Measurements from ENCODE around the gene TMEM203.

The TMEM203 gene

GRCh38 chr9:137230705-137231371 is 25.4 kb upstream of the TMEM203 start, which contains the start of gene SLC34A3:
TSS of gene SLC34A3 (plus strand) at chr9:137230901. CDS start at chr9:137231703, 802 bp downstream.
- DNase-seq (ENCODE audit: low spot score): no peak
- FAIRE-seq: no peak

- DNase-seq (ENCODE audit: low spot score): no peak
- FAIRE-seq: no peak
Observed at GRCh38 chr9:137229903-137230704, 24.7 kb upstream of the TMEM203 start.

GRCh38 chr9:137228968-137229896 is 23.8 kb upstream of the TMEM203 start:
- FAIRE-seq (no peak), DNase-seq (ENCODE audit: low spot score) (no peak)

DNA sequence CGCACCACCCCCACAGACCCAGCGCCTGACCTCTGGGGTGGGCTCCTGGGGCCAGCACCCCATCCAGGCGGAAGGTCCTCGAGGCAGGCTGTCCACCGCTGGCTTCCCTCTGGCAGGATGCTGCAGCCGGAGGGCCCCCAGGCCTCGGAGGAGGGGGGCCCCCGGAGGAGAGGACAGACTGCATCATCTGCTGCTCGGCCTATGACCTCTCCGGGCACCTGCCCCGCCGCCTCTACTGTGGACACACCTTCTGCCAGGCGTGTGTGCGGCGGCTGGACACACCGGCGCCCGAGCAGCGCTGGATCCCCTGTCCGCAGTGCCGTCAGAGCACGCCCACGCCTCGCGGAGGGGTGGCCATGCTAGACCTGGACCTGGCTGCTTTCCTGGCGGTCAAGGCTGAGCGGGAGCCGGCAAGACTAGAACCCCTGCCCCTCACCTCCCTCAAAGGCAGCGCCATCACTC is 23.1 kb upstream of the TMEM203 start:
- DNase-seq (ENCODE audit: low spot score): no peak
- FAIRE-seq: no peak

DNA sequence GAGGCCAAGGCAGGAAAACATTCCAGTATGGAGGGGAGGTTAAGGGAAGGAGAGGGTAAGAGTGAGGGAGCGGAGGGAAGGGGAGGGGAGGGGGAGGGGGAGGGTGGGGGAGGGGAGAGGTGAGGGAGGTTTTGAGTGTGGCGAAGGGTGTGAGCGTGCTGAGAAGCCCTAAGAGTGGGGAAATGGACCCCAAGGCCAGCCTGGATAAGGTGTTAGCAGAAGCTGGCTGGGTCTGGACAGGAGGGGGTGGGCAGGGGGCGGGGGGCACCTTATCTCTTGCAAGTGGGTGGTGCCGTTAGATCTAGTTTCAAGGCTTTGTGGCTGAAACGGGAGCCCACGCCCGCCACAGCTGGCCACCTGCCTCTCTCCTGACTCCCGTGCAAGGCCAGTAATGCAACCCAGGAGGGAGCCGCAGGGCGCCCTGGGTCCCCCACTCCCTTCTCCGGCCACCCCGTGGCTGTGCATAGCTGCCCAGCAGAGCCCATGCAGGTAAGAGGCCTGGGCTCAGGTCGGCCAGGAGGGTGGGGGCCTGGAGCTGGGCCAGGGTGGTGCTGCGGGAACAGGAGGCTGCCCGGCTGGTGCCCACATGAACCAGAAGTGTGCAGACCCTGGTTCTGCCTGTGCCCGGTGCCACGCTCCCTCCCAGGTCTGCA is 22.5 kb upstream of the TMEM203 start:
- no peak for DNase-seq (ENCODE audit: low spot score)
- no peak for FAIRE-seq

DNA sequence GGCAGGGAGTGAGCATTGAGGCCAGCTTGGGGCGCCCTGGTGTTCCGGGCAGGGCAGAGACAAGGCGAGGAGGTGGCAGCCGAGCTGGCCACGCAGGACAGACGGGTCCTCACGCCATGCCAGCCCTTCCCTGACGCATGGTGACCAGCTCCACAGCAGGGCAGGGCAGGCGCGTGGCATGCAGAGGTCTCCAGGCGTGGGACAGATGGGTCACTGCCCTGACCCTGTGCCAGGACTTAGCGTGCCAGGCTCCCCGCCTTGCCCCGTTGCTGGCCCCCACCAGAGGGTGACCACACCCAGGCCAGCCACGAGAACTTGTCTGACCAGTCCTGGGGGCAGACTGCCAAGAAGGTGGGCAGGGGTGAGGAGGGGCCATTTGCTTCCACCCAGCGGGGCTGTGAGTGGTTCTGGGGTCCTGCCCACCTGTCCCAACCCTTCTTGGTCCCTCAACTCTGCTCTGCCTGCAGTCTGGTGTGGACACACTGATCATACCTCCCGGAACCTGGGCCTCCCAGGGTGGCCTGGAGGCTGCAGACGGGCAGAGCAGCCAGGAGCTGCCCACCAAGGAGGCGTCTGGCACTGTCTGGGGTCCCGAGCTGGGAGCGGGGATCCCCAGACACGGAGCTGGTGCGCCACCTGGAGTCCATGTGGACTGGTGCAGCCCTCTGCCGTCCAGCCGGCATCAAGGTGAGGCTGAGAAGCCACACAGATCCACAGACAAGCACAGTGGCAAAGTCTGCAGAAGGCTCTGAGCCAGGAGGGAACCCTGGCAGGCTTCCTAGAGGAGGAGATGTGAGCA is 21.8 kb upstream of the TMEM203 start, which contains the start of gene RNF224:
Gene RNF224 (plus strand): TSS at position 449 of the 799 bp plus-strand sequence. CDS start 834 bp downstream, outside the sequence.
- DNase-seq (ENCODE audit: low spot score) (peak; percentile 70), FAIRE-seq (no peak)

DNA sequence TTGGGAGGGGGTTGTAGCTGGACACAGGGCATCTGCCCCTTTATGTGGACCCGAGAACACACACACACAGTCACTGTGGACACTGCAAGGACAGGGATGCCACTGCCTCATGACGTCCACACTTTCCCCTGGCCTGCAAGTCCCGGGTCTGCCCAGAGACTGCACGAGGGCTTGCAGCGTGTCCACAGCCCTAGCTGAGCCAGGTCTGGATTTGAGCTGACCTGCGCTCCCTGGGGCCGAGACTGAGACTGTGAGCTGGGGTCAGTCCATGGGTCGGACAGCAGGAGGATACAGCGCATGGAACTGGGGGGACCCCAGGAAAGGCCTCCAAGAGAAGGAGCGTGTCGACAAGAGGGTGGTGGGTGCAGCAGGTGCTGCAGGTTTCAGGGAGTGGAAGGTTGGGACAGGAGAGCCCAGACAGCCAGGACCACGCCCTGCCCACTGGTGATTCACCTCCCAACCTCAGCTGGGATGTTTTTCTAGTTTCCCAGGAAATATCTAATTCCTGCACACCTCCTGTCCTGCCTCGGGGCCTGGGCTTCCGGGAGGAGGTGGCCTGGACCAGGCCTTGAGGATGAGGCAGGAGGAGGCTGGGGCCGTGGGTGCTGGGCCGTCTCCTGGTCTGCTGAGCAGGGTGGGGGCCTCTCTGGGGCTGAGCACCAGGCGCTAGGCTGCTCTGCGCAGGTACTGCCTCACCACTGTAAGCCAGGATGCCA is 21.0 kb upstream of the TMEM203 start:
- peak; percentile 75 for DNase-seq (ENCODE audit: low spot score)
- FAIRE-seq: no peak

- DNase-seq (ENCODE audit: low spot score): no peak
- FAIRE-seq: no peak
Observed at GRCh38 chr9:137225699-137226331, 20.4 kb upstream of the TMEM203 start.

- no peak for FAIRE-seq
- DNase-seq (ENCODE audit: low spot score): no peak
Observed at GRCh38 chr9:137224830-137225694, 19.6 kb upstream of the TMEM203 start, which contains the start of gene CYSRT1. TSS of gene CYSRT1 (plus strand) at chr9:137225174. CDS start at chr9:137225622, 448 bp downstream.

GRCh38 chr9:137223078-137223970 is 17.9 kb upstream of the TMEM203 start:
- DNase-seq (ENCODE audit: low spot score) (peak; percentile 98), FAIRE-seq (peak; percentile 89)

- DNase-seq (ENCODE audit: low spot score) (no peak), FAIRE-seq (no peak)
Observed at GRCh38 chr9:137222190-137223077, 17.0 kb upstream of the TMEM203 start, which contains the start of gene RNF208. TSS of gene RNF208 (minus strand) at chr9:137222240. CDS start at chr9:137221212, 1,028 bp downstream.

DNA sequence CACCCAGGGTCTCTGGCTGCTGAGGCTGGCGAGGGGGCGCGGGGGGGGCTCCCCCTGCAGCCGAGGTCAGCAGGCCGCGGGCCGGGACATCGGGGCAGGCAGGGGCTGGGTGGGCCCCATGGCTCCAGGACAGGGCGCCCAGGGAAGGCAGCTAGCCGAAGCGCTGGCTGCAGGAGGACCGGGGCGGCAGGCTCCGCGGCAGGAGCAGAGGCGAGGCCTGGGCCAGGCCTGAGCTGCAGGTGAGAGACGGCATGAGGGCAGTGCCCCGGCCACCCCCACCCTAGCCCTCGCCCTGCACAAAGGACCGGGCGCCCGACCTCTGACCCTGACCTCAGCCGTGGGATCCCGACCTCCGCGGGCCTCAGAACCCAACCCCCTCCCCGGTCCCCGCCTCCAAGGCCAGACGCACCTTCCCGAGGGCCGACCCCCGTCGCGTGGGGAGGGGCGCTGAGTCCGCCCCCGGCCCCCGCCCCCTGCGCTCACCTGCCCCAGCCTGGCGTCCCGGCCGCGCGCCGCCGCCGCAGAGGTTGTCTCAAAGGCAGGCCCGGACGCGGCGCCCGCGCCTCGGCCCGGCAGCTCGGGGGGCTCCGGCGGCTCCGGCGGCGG is 16.2 kb upstream of the TMEM203 start:
- DNase-seq (ENCODE audit: low spot score): no peak
- no peak for FAIRE-seq

GRCh38 chr9:137221095-137221505 is 15.7 kb upstream of the TMEM203 start:
- DNase-seq (ENCODE audit: low spot score) (no peak), FAIRE-seq (no peak)

GRCh38 chr9:137220317-137221094 is 15.1 kb upstream of the TMEM203 start:
- FAIRE-seq: no peak
- no peak for DNase-seq (ENCODE audit: low spot score)
